MM.1S (cell line): ENCODE measurements around the gene LIPG.

Experiments
- DNase-seq: peaks from one replicate; pipeline ENCODE4 v3.0.0-alpha.2; 2015
- H2AFZ ChIP-seq: fragments of 300-600 bp; sonication (generic); 2 replicates; pipeline ENCODE4 v1.6.0; 2016; ENCODE audit warnings: antibody characterized with exemption, low read length
- H3F3A ChIP-seq: fragments of 300-600 bp; sonication (generic); 2 replicates; pipeline ENCODE4 v1.6.1; 2016; ENCODE audit warnings: mild to moderate bottlenecking, antibody characterized with exemption, low read length, moderate library complexity, mixed read lengths; ENCODE audit not compliant: insufficient read depth
- H3K27ac ChIP-seq: fragments of 300-600 bp; sonication (generic); 2 replicates; pipeline ENCODE4 v1.5.1; 2016; ENCODE audit warnings: mild to moderate bottlenecking, low read length
- H3K27me3 ChIP-seq: fragments of 300-600 bp; sonication (generic); replicated peaks from 2 replicates; pipeline ENCODE4 v1.6.0; 2016; ENCODE audit warnings: low read length; ENCODE audit not compliant: insufficient read depth
- H3K36me3 ChIP-seq: fragments of 300-600 bp; sonication (generic); replicated peaks from 2 replicates; pipeline ENCODE4 v1.6.1; 2016; ENCODE audit warnings: mild to moderate bottlenecking, low read length, mixed read lengths; ENCODE audit not compliant: insufficient read depth
- H3K4me1 ChIP-seq: fragments of 300-600 bp; sonication (generic); 2 replicates; pipeline ENCODE4 v1.6.1; 2016; ENCODE audit warnings: low read length, mixed read lengths
- H3K4me2 ChIP-seq: fragments of 300-600 bp; sonication (generic); 2 replicates; pipeline ENCODE4 v1.6.0; 2016; ENCODE audit warnings: low read depth, low read length
- H3K4me3 ChIP-seq: fragments of 300-600 bp; sonication (generic); 2 replicates; pipeline ENCODE4 v1.5.1; 2016; ENCODE audit warnings: low read length, mixed read lengths
- H3K79me2 ChIP-seq: fragments of 300-600 bp; sonication (generic); 2 replicates; pipeline ENCODE4 v1.6.1; 2016; ENCODE audit warnings: mixed run types, low read length, mixed read lengths
- H3K9ac ChIP-seq: fragments of 300-600 bp; sonication (generic); 2 replicates; pipeline ENCODE4 v1.6.1; 2016; ENCODE audit warnings: low read length, mixed read lengths
- H3K9me2 ChIP-seq: fragments of 300-600 bp; sonication (generic); replicated peaks from 2 replicates; pipeline ENCODE4 v1.6.1; 2016; ENCODE audit warnings: mild to moderate bottlenecking, low read length, mixed read lengths; ENCODE audit not compliant: insufficient read depth
- H3K9me3 ChIP-seq: fragments of 300-600 bp; sonication (generic); replicated peaks from 2 replicates; pipeline ENCODE4 v1.6.1; 2016; ENCODE audit warnings: mild to moderate bottlenecking, low read length, mixed read lengths; ENCODE audit not compliant: insufficient read depth
- H4K20me1 ChIP-seq: fragments of 300-600 bp; sonication (generic); 2 replicates; pipeline ENCODE4 v1.6.1; 2016; ENCODE audit warnings: mild to moderate bottlenecking, low read length, moderate library complexity, mixed read lengths; ENCODE audit not compliant: insufficient read depth
- CTCF ChIP-seq: fragments of 300-600 bp; sonication (generic); IDR thresholded peaks from 2 replicates; pipeline ENCODE4 v1.5.1; 2016; ENCODE audit warnings: antibody characterized with exemption, low read length, mixed read lengths
- EZH2 ChIP-seq: fragments of 300-600 bp; sonication (generic); optimal IDR thresholded peaks from 2 replicates; pipeline ENCODE3; 2017; ENCODE audit warnings: low read depth, mild to moderate bottlenecking, antibody characterized with exemption, low read length, mixed read lengths
- EZH2phosphoT487 ChIP-seq: fragments of 300-600 bp; sonication (generic); IDR thresholded peaks from 2 replicates; pipeline ENCODE4 v1.6.1; 2018; ENCODE audit warnings: antibody characterized with exemption, low read length

LIPG gene

GRCh38 chr18:49638209-49638785, 76.4 kb downstream of the LIPG start:
- no peaks in the 10 kb centered on the region for H3K36me3 ChIP-seq
- H3K9me3 ChIP-seq = no peaks in the 10 kb centered on the region
- no peak for DNase-seq
- H2AFZ ChIP-seq = no peak overlapping the region
- no peak overlapping the region for H3K9ac ChIP-seq
- no peaks in the 10 kb centered on the region for H3K4me1 ChIP-seq
- no peaks in the 10 kb centered on the region for H3F3A ChIP-seq
- H4K20me1 ChIP-seq = no peaks in the 10 kb centered on the region
- no peaks in the 10 kb centered on the region for H3K9me2 ChIP-seq
- H3K4me2 ChIP-seq = no peak overlapping the region
- H3K27ac ChIP-seq = no peak overlapping the region
- H3K79me2 ChIP-seq = no peaks in the 10 kb centered on the region
- TF ChIP-seq CTCF (no peak), EZH2 (no peak), EZH2phosphoT487 (no peak)
- H3K4me3 ChIP-seq = no peak overlapping the region
- H3K27me3 ChIP-seq = no peaks in the 10 kb centered on the region

GRCh38 chr18:49638891-49639557, 77.2 kb downstream of the LIPG start:
- Histone ChIP-seq H3K36me3 (no peaks in the 10 kb centered on the region), H3K27ac (no peak overlapping the region), H3K27me3 (no peaks in the 10 kb centered on the region), H4K20me1 (no peaks in the 10 kb centered on the region), H3K9me3 (no peaks in the 10 kb centered on the region), H3K4me1 (no peaks in the 10 kb centered on the region), H3F3A (no peaks in the 10 kb centered on the region), H3K4me3 (no peak overlapping the region), H2AFZ (no peak overlapping the region), H3K4me2 (no peak overlapping the region), H3K9me2 (no peaks in the 10 kb centered on the region), H3K79me2 (no peaks in the 10 kb centered on the region), H3K9ac (no peak overlapping the region)
- TF ChIP-seq EZH2phosphoT487 = no peak
- no peak for TF ChIP-seq CTCF
- no peak for TF ChIP-seq EZH2
- no peak for DNase-seq

GRCh38 chr18:49639643-49640391, 78.0 kb downstream of the LIPG start:
- Histone ChIP-seq H3K27ac (no peak overlapping the region), H4K20me1 (no peaks in the 10 kb centered on the region), H3K9me2 (no peaks in the 10 kb centered on the region), H3K36me3 (no peaks in the 10 kb centered on the region), H3K4me3 (no peak overlapping the region), H2AFZ (no peak overlapping the region), H3K4me1 (no peaks in the 10 kb centered on the region), H3K9me3 (no peaks in the 10 kb centered on the region), H3K4me2 (no peak overlapping the region), H3F3A (no peaks in the 10 kb centered on the region), H3K9ac (no peak overlapping the region), H3K79me2 (no peaks in the 10 kb centered on the region), H3K27me3 (no peaks in the 10 kb centered on the region)
- DNase-seq = no peak
- no peak for TF ChIP-seq EZH2
- no peak for TF ChIP-seq EZH2phosphoT487
- TF ChIP-seq CTCF = no peak
